Stimulated activated CD4-positive, alpha-beta T cell treated with anti-CD3 and anti-CD28 coated beads, Interleukin-12 subunit alpha, Interleukin-12 subunit beta, amount 100 ng/mL, for 48 hours (primary cell): ENCODE data around the gene ITGB3.
"Not testable (repeated sequence)": the region's sequence is repeated elsewhere in the genome, so short reads cannot be mapped to it uniquely, and the experiment has no call there.

ENCODE experiments used
- DNase-seq, 3 donors: peaks; one replicate each; pipeline ENCODE4 v3.0.0-alpha.2; 2020; ENCODE audit warnings: low read depth in 2 of 3, low spot score in 1 of 3

ITGB3 gene

DNA sequence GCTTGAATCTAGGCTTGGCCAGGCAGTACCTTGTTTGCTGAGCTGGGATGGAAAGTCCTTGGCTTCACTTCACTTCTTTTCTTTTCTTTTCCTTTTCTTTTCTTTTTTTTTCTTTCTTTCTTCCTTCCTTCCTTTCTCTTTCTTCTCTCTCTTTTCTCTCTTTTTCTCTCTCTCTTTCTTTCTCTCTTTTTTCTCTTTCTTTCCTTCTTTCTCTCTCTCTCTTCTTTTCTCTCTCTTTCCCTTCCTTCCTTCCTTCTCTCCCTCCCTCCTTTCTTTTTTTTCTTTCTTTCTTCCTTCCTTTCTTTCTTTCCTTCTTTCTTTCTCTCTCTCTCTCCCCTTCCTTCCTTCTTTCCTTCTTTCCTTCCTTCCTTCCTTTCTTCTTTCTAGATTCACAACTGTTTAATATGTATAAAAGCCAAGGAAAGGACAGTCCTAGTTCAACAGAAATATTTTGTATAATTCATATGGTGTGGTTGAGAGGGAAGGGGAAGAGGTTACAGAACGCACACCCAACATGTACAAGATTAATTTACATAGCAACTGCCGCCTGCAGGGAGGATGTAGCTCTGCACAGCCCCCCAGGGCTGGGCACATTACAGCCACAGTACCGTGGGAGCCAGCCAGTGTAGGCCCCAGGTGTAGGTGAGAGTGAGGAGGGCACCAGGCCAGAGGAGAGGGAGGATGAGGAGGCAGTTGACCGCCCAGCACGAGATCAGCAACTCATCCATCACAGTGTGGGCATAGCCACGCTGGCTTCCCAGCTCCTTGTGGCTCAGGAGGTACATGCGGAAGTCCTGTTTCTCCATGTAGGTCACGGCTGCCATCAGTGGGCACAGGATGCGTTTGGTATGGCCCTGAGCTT, 9.7 kb upstream of the ITGB3 start:
- no peak for DNase-seq

DNA sequence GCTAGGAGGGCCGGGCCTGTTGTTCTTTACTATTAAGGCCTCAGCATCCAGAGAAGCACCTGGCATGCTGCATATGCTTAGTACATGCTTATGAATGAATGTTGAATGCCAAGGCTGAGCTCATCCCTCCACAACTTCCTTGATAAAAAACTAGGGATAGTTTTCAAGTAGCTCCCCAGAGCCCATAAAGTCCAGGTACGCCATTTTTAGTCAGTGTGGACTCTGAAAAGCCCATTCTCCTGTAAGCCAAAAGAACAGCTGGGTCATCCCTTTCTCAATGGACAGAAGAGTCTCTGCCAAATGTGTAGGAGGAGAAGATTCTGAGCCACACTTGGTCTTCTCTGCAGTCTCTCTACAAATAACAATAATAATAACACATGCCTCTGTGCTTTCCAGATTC, 8.9 kb upstream of the ITGB3 start:
- no peak for DNase-seq

DNA sequence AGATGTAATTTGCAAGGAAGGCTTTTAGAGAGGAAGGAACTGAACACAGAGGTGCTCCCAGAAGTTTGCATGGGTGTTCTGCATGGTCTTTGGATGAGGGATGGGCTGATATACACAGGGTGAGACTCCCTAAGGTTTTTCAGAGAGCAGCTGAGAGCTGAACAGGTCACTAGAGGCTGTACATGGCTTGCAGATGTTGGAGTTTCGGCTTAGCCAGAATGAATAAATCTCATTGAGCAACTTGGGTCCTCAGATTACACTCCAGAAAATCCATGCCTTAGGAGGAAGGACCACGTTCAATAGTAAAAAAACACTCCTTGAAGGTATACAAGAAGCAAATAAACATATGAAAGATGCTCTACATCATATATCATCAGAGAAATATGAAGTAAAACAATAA, 7.5 kb upstream of the ITGB3 start:
- DNase-seq: no peak

DNA sequence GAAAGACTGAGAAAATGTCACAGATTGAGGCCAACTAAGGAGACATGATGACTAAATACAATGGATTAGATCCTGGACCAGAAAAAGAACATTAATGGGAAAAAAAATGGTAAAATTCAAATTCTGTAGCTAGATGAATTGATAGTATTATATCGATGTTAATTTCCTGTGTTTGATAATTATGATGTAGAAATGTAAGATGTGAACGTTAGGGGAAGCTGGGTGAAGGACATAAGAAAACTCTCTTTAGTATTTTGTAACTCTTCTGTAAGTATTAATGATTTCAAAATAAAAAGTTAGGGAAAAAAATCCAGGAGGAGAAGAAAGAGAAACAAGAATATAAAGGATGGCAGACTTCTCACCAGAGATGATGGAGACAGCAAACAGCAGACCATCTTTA, 2.8 kb upstream of the ITGB3 start:
- DNase-seq: no peak

DNA sequence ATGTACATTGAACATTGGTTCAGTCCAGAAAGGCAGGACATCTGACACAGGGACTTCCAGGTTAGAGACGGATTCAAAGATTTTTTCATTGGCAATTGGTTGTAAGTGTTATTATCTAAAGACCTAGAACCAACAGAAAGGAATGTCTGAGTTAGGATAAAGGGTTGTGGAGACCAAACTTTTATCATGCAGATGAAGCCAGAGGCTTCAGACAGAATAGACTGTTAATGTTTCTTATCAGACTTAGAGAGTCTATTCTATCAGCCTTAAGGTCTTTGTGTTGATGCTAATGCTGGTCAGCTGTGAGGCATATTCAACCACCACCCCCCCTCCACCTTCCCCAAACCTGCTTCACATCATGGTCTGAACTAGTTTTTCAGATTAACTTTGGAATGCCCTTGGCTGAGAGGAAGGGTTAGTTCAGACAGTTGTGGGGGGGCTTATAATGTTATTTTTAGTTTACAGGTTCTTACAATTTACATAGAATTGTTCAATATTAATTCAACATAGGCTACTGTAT, 2.1 kb upstream of the ITGB3 start:
- no peak for DNase-seq

DNA sequence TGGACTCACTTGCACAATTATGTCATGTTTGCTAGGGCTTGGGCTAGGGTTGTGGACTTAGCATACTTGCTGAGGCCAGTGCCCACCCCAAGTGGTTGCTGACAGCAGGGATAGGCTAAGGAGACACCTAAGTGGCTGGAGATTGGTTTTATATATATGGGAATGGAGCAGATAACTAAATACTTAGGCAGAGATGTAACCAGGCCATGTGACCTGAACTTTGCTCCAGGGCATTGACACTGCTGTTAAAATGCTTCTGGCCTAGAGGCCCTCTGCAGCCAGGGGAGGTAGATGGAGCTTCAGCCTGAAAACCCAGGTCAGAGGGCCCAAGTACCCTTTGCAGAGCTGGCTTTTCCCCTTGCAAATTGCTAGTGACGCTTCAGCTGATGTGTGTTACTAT, 1.4 kb upstream of the ITGB3 start:
- no peak for DNase-seq

DNA sequence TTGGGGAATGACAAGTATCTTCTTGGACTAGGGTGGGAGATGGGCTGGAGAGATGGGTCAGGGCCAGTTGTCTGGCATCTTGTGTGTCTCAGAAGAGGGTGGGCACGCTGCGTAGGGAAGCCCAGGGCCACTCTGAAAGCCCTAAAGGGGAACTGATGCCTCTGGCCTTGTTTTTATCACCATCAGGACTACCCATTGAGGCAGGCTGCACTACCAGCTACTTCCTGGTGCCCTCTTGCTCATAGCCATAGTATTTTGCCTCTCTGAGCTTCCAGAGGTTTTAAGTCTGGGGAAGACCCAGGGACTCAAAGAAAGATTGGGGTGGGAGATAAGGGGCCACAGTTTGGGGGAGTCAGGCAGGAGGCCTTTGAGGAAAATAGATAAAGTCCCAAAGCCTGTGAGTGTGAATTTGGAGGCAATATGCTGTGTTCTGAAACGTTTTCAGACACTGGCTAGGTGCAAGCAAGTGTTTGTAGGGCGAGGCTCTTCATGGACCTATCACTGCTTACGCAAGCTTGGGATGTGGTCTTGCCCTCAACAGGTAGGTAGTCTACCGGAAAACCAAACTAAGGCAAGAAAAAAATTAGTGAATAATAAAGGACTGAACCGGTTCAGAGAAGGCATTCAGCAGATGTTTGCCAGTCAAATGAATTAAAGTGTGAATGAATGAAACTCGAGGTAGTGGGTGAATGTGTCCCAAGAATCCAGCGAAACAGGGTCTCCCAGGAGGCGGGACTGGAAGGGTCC, 688 bp upstream of the ITGB3 start:
- DNase-seq: no peak

DNA sequence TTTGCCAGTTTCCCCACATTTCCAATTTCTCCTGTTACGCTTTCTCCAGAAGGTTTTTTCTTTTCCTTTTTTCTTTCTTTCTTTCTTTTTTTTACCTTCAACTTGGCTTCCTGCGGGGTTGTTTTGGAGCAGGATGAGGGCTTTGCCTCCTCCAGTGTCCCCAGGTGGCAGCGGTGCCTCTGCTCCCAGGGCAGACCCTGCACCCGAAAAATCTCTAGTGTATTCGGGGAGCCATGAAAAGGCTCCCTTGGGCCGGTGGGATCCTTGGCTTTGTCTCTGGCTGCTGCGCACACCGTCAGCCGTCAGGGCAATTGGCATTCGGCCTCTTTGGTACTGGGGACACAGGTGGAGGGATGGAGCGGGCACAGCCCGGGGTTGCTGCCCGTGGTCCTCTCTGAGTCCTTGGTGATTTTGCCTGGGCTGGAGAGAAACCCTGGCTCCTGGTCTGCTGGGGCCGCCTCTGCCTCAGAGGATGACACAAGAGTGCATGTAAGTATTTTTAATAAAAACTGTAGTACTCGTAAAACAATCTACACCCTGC, 846 bp downstream of the ITGB3 start:
- DNase-seq: no peak

DNA sequence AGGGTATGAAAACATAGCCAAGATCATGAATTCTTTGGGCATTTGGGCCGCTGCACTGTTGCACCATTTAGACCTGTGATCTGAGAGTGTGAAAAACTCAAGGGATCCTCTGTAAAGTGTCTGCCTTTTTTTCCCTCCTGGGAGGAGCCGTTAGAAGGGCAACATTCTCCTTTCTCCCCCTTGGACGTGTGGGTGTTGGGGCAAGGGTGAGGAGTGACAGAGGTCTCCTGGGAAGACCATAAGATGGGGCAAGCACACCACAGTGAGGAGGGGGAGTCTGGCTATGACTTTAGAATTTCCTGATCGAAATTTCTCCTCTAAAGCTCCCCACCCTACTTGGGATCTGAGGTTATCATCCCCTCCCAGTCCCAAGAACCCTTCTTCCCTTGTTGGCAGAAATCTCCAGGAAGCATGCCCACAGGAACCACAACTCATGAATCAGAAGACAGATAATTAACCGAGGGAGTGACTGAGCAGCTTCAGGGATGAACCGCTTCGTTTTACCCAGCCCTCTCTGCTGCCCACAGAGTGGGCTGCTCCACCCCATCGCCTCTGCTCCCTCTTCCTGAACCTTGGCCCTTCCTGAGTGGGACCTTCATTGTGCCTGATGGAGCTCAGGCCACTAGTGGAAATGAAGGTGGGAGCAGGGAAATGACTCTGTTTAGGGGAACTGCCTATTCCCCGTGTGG, 4.2 kb downstream of the ITGB3 start:
- DNase-seq: no peak

DNA sequence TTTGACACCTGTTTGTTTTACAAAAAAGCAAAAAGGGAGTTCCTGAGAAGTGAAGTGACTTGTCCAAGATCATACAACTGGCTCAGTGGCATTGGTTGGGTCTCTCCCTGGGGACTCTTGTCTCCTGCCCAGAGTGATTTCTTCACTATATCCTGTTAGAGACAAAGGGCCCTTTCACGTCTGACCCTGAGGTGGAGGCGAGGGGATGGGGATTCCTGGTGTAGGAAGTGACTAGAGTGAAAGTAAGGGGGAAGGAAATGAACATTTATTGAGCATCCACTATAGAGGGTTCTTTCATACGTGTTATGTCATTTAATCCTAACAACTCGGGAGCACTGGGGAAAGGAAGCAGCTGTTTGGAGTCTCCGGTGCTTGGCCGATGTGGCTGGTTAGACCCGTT, 9.0 kb downstream of the ITGB3 start:
- DNase-seq: no peak

DNA sequence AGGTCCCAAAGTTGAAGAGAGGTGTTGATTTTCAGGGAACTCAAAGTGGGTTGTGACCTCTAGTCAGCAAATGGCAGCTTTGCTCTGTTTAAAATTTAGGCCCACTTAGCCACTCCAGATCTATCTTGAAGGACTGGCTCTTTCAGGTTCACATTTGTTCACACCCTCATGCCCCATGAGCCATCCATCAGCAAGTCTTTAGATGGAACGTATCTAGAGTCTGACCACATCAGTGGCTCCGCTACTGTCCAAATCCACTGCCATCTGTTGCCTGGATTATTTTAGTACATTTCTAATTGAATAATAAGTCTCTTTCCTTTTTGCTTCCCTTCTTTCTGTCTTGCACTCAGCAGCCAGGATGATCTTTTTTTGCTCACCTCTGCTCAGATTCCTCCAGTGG, 10.5 kb downstream of the ITGB3 start:
- no peak for DNase-seq

DNA sequence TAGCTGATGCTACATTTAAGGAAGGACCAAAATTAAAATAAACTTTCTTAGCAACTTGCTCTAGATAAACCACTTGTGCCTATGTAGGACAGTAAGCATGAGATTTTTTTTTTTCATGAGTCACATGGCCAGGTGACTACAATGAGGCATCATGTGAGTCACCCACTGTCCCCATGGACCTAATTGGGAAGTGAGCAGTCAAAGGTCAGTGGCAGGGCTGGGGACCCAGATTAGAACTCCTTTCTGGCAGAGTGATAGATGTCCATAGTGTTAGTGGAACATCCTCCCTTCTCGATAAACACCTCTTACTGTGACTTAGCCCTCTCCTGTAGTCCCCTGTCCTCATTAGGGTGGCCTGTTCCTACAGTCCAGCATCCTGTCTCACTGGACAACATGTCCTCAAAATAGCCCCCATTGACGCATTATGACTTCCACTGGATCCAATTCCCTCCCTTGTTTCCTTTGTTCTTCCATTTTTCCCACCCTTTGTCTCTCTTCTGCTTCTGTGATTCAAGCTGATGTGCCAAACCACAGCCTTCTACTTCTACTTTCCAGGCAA, 12.4 kb downstream of the ITGB3 start:
- DNase-seq: no peak

DNA sequence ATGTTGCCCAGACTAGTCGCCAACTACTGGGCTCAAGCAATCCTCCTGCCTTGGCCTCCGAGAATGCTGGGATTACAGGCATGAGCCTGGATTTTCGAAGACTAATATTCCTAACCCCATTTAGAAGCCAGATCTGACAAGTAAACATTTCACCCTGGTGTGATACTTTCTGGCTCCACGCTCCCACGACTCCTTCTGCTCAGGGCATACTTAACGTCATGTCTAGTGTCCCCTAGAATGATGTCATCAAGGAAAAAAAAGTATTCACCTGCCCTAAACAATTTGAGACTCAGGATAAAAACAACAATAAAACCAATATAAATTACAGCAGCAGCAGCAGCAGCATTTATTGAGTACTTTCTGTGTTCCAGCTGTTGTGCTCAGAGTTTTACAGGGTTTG, 13.2 kb downstream of the ITGB3 start:
- DNase-seq: no peak

DNA sequence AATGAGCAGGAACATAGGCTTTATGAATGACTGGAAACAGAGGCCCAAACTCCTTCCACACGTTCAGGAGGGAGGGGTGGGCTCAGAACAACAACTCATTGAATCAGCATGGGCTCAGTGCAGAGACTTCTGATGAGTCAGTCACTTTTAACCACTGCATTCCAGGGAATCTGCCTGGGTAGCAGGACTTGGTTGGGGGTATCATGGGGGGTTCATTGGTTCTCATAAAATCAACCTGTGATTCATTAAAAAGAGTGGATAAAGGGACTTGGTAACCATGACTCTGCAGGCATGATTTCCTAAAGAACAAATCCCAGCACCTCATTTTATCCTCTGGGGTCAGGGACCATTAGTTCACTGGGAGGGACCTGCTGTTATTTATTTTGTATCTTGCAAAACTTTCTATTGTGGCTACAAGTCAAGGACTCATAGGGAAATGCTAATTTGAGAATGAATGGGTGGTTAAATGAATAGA, 13.8 kb downstream of the ITGB3 start:
- DNase-seq: no peak

DNA sequence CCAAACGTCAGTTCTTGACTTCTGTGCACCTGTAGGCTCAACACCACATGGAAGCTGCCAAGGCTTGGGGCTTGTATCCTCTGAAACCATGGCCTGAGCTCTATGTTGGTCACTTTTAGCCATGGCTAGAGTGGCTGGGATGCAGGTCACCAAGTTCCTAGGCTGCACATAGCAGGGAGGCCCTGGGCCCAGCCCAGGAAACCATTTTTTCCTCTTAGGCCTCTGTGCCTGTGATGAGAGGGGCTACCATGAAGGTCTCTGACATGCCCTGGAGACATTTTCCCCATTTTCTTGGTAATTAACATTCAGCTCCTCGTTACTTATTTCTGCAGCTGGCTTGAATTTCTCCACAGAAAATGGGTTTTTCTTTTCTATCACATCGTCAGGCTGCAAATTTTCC, 15.3 kb downstream of the ITGB3 start:
- not testable (repeated sequence) for DNase-seq

DNA sequence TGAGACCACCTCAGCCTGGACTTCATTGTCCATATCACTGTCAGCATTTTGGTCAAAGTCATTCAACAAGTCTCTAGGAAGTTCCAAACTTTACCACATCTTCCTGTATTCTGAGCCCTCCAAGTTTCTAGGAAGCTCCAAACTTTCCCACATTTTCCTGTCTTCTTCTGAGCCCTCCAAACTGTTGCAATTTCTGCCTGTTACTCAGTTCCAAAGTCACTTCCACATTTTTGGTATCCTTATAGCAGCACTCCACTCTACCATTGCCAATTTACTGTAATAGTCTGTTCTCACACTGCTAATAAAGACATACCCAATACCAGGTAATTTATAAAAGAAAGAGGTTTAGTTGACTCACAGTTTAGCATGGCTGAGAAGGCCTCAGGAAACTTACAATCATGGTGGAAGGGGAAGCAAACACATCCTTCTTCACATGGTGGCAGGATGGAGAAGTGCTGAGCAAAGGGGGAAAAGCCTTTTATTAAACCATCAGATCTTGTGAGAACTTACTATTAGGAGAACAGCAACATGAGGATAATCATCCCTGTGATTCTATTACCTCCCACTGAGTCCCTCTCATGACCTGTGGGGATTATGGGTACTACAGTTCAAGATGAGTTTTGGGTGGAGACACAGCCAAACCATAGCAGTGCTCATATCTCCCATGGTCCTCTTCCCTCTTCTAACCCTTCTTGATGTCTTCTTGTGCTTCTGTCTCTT, 16.1 kb downstream of the ITGB3 start:
- not testable (repeated sequence) for DNase-seq

DNA sequence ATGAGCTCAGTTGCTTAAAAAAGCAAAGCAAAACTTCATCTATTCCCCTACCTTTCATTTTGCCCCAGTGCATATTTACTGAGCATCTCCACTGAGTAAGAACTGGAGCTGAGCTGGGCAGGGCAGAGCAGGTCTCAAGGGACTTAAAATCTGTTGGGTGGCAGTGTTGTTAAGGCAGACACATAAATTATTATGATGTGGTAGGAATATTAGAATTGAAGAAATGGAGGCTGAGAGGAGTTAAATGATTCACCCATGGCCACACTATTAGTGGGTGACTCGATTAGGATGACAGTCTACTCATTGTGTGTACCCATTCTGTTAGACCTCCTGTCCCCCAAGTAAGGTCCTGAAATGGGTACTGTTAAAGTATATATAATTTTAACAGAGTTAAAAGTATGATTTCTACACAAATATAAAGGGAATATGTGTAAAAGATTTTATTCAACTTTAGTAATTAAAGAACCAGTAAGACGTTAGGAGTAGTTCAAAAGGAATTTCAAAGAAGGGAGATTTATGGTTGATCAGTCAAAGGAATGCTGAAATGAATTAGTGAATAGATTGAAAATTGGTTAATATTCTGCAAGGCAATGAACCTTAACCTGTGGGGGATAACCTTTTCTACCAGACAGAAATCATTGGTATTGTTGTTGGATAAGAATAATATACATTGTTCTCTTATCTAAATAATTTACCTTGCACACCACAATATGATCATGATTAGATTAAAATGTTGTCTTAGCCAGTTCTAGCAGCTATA, 17.5 kb downstream of the ITGB3 start:
- no peak for DNase-seq

DNA sequence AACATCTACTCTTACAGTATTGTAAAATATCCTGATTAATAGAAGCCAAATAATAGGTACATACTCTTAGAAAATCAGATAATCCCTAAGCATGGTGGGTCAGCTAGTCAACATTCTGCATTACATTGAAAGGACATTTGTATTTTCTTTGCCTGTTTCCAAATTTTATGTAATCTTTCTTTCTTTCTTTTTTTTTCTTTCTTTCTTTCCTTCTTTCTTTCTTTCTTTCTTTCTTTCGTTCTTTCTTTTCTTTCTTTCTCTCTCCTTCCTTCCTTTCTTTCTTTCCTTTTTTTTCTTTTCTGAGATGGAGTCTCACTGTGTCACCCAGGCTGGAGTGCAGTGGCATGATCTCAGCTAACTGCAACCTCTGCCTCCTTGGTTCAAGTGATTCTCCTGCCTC, 18.9 kb downstream of the ITGB3 start:
- no peak for DNase-seq

DNA sequence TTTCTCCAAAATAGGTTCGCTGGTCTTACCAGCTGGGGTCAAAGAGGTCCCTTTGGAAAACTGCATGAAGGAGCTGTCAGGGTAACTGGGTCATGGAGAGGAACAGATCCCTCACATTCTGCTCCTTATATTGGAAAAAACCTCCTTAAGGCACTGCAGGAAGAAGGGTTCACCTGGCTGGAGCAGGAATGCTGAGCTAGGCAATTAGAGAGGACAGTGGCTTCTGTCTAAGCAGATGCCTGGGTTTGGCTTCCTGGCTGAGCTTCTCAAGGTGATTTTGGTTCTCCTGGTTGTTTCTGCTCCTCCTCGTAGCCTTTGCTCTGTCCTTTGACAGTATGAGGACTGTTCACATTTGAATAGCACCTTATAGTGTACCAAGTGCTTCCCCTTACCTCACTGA, 19.6 kb downstream of the ITGB3 start:
- DNase-seq: no peak
